GM18517 (cell line): ENCODE data around the gene ADRA2C.

Source experiments
- ATAC-seq: cut with Tn5 transposase; IDR thresholded peaks from one replicate; pipeline ENCODE4 v1.9.1; 2021; ENCODE audit warnings: mild to moderate bottlenecking, moderate library complexity; ENCODE audit not compliant: unreplicated experiment

Gene ADRA2C

DNA sequence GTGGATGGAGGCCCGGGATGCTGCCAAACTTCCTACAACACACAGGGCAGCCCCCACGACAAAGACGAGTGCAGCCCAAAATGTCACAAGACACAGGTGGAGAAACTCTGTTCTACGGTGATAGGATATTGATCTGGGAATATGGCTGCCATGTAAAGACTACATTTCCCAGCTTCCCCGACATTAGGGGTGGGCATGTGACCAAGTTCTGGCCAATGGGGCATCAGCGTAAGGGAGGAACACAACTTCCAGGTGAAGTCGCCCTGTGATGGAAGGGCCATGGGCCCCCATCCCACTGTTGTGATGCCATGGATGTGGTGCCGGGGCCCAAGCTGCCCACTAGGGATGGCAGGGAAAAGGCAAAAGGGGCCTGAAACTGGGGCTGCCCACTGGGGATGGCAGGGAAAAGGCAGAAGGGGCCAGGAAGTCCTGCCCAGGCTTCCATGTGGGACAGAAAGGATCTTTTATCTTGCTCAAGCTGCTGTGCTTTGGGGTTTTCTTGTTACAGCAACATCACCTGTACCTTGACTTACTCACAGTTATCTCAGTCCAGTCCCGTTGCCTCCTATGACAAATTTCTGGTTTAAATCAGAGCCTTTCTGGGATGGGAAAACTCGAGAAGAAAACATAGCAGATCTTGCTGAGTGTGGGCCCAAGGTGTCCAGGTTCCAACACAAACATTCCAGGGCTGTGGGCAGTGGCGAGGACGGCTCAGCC is 9.7 kb upstream of the ADRA2C start:
- ATAC-seq: no peak

DNA sequence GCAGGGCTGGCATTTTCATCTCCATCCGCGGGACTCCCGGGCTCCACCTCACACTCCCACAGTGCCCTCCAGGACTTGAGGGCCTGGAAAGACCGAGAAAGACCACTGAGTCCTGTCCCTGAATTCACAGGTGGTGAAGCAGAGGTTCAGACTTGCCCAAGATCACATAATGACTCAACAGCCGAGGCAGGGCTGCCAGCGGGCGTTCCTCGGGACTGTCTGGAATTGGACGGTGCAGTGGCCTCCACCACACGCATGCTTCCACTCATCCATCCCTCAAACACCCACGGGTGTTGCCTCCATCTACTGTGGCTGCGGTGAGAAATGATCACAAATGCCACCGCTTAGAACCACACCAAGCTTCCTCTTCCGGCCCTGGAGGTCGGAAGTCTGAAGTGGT is 6.9 kb upstream of the ADRA2C start:
- no peak for ATAC-seq

DNA sequence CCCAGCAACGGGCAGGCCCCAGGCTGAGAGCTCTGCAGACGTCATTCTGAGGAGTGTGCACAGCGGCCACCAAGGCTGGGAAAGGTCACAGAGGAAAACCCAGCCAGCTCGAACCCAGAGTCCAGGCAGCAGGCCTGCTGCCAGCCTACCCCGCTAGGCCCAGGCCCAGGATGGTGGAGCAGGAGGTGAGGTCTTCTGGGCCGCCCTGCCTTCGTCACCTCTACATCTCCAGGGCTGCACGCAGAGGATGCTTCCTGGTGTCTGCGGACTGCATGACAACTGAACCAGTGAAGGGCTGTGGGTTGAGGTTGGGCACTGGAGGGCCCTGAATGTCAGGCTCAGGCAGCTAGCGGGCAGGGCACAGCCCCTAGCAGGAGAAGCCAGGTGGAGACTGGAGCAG is 5.8 kb upstream of the ADRA2C start:
- ATAC-seq: no peak

DNA sequence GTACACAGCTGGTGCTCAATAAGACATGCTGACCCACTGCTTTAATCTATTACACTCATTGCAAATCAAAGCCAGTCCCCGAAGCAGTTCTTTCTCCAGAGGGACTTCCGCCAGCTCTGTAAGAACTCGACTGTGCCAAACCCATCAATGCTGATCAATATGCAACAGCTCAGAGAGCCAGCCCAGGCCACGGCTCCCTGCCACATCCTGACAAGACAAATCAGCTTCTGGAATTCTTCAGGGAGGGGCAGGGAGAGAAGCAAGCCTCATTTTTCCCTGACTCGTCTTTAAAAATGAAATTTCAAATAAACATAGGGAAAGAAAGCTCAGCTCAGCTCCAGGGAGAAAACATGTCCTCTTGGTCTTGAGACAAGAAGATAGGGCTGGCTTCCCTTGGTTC is 5.3 kb upstream of the ADRA2C start:
- ATAC-seq: no peak

DNA sequence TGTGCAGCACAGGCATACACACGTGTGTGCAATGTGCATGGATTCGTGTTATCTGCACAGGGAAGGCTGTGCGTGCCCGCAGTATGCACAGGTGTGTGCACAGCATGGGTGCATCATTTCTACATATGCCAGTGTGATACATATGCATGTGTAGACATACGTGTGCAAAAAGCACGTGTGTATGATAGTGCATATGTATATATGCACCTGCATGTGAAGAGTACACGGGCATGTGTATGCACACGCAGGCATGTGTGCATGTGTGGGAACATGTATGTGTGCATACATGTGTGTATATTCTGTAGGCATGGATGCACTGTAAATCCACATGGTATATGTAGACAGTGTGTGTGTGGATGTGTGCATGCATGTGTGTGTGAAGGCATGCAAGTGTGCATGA is 3.9 kb upstream of the ADRA2C start:
- no peak for ATAC-seq

DNA sequence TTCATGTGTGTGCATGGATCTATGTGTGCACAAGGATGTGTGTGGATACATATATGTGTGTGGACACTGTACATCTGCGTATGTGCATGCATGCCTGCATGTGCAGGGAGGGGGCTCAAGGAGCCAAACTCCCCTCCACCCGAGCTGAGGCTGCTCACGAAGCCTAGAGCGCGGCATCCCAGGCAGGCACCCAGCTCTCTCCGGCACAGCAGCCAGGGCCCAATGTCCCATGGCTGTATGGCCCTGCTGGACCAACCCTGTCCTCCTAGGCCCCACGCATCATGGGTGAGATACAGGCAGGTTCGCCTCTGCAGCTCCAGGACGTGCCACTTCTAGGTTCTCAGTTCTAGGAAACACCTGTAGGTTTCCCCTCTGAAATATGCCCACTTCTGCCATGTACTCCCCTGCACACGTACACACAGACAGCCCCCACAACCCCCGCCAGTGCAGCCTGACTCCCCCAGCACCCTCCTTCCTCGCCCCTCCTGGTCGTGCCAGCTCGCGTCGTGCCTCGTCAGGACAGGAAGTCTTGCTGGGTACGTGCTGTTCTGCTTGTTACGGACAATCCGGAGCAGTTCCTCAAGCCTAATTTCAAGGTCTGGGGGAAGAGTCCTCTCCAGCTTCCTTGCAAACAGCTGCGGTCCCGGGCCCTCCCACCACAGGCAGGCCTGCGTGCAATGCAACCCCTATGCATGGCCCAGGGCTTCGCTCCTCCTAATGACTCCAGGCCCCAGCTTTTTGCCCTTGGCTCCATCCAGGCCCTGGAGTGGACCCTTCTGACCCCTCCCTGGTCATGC is 3.2 kb upstream of the ADRA2C start:
- ATAC-seq: no peak

DNA sequence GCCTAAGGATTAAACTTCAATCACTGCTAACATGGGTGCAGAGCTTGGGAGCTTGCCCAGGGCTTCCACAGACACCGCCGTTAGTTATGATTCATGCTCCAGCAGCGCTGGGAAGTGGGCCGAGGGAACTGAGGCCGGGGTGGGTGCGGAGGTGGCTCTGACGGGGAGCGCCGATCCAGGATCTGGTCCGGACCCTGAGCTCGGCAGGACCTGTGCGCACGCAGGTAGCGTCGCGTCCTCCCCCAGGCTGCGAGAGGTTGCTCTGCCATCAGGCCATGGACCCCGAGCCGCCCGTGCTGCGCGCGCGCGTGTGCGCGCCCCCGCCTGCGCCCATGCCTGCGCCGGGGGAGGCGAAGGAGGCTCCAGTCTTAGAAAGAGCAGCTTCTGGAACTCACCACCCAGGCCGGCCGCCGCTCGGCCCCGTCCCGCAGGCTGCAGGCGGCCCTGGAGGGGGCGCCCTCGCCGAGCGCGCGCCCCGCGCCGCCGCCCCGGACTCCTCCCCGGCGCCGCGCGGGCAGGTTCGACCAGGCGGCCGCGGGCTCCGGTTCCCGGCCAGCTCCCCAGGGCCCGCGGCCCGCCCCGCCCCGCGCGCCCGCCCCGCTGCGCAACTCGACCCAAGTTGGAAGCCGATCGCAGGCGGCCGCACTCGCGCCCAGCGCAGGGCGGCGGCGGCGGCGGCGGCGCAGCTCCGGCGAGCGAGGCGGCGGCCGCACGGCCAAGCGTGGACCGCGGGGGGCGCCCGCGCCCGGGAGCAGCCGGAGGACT is 732 bp upstream of the ADRA2C start:
- ATAC-seq: no peak

DNA sequence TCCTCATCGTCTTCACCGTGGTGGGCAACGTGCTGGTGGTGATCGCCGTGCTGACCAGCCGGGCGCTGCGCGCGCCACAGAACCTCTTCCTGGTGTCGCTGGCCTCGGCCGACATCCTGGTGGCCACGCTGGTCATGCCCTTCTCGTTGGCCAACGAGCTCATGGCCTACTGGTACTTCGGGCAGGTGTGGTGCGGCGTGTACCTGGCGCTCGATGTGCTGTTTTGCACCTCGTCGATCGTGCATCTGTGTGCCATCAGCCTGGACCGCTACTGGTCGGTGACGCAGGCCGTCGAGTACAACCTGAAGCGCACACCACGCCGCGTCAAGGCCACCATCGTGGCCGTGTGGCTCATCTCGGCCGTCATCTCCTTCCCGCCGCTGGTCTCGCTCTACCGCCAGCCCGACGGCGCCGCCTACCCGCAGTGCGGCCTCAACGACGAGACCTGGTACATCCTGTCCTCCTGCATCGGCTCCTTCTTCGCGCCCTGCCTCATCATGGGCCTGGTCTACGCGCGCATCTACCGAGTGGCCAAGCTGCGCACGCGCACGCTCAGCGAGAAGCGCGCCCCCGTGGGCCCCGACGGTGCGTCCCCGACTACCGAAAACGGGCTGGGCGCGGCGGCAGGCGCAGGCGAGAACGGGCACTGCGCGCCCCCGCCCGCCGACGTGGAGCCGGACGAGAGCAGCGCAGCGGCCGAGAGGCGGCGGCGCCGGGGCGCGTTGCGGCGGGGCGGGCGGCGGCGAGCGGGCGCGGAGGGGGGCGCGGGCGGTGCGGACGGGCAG is 792 bp downstream of the ADRA2C start:
- no peak for ATAC-seq

DNA sequence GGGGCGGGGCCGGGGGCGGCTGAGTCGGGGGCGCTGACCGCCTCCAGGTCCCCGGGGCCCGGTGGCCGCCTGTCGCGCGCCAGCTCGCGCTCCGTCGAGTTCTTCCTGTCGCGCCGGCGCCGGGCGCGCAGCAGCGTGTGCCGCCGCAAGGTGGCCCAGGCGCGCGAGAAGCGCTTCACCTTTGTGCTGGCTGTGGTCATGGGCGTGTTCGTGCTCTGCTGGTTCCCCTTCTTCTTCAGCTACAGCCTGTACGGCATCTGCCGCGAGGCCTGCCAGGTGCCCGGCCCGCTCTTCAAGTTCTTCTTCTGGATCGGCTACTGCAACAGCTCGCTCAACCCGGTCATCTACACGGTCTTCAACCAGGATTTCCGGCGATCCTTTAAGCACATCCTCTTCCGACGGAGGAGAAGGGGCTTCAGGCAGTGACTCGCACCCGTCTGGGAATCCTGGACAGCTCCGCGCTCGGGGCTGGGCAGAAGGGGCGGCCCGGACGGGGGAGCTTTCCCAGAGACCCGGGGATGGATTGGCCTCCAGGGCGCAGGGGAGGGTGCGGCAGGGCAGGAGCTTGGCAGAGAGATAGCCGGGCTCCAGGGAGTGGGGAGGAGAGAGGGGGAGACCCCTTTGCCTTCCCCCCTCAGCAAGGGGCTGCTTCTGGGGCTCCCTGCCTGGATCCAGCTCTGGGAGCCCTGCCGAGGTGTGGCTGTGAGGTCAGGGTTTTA is 1.5 kb downstream of the ADRA2C start:
- ATAC-seq: no peak

DNA sequence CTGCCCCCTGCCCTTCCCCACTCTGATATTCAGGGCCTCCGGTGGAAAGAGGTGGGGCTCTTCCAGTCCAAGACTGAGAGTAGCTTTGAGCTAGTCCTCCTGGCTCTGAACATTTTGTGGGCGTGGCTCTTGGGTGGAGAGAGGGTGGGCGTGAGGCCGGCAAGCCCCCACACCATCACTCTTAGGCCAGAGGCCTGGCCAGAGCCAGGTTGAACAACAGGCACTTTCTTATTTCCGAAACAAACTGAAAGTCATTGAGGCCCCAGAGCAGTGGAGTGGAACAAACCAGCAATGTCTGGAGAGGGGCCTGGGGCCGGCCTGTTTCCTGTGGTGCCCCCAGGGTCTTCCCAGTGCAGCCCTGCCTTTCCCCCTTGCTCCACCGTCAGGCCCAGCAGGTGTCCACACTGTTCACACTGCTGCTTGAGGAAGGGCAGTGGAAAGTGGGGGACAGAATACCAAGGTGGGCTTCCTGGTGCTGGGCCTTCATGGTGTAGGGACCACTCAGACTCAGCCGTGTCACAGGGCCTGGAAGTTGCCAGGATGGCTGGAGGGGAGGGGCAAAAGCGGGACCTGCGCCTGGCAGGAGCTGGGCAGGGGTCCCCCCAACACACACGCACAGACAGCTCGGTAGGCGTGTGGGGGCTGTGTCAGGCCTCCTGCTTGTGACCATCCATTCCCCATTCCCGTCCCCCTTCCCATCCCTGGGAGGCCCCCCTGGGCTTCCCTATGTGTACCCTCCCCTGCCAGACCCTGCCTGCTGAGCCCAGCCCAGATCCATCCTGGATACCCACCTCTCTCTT is 2.9 kb downstream of the ADRA2C start:
- ATAC-seq: no peak

DNA sequence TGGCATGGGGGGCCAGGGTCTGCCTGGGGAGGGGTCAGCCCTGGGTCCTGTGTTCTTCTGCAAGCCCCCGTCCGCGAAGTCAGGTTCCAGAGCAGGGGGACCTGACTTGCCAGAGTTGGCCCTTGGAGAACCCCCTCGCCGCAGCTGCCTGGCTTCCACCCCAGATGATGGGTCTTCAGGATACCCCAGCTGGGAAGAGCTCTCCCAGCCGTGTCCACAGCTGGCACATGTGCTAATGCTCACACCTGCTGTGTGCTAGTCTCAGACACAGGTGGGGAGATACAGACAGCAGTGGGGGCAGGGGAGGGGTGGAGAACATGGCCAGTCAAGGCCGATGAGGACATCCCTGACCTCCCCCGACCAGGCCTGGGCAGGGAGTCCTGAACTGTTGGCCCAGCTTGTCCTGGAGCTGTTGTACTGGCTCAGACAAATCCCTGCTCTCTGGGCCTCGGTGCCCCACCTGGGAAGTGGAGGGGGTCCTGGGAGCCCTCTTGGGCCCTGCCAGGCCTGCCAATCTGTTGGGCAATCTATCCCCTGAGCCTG is 3.5 kb downstream of the ADRA2C start:
- ATAC-seq: no peak

DNA sequence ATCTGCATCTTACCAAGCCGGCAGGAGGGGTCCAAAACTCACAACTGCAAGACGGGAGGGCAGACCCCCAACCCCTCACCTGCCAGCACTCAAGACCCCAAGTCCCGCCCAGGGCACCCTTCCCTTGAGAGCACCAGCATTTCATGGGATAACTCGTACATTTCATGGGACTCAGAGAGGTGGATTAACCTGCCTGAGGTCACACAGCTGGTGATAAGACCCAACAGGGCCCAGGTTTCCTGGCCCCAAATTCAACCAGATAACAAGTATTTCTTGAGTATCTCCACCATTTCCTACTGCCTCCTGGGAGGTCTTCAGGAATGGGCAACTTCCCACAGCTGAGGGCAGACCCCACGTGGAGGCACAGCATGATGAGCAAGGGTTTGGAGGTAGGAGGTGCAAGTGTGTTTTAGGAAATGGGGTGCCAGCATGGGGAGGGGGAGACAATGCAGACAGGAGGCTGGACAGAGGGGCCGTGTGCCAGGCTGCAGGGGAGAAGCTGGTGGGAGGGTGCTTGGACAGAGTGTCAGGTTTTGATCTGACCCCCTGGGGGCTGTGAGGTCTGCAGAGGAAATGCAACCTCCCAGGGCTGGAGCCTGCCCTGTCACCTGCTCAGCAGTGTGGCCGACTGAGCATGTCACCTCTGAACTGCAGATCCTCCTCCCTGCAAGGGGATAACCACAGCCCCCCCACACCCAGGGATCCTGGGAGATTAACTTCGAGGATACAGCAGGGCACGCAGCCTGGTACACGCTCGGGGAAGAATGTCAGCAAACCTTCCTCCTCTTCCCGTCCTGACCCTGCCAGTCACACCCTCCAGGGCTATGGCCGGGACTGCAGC is 4.4 kb downstream of the ADRA2C start:
- no peak for ATAC-seq

DNA sequence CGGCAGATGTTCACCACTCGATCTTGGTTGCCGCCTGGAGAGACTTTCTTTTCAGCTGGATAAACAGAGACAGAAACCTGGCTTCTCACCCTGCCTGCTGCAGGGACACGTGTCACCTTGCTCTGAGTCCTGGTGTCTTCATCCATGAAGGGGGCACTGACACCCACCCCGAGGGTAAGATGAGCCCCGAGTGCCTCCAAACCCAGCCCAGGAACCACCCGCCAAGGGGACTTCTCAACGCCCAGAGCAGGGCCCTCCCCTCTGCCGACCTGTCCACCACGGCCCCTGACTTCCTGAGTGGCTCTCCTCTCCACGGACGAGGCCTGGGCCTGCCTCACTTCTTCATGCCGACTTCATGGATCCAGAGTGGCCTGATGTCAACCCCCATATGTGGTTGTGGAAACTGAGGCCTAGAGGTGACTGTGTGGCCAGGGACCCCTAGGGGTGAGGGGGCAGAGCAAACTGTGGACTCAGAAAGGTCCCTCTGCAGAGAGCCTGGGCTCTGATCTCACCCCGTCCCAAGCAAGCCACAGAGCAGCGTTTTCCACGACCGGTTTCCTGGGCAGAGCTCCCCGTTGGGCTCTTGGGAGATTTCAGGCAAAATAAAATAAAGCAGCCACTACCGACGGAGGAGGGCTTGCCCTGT is 5.1 kb downstream of the ADRA2C start:
- ATAC-seq: no peak

DNA sequence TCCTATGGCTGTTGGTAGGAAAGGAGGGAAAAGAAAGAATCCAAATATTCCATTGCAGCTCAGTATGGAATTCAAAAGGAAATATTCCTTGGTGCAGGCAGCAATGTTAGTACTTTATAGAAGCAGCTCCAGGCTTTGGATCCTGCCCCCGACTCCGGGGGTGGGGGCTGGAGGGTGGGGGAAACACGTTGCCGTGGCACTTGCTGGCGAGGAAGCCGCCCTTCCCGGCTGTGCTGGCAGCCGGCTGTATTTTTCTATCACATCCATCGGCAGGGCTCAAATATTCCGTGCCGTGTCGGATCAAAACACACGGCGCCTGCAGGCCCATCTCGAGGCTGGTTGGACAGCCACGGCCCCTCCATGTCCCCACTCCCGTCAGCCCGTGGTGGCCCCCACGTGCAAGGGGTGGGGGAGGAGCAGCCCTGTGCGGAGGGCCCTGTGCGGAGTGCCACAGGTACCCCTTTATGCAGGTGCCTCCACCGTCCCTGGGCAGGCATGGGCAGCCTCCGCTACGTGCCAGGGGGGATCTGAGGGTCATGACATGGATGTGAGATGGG is 5.8 kb downstream of the ADRA2C start:
- no peak for ATAC-seq

DNA sequence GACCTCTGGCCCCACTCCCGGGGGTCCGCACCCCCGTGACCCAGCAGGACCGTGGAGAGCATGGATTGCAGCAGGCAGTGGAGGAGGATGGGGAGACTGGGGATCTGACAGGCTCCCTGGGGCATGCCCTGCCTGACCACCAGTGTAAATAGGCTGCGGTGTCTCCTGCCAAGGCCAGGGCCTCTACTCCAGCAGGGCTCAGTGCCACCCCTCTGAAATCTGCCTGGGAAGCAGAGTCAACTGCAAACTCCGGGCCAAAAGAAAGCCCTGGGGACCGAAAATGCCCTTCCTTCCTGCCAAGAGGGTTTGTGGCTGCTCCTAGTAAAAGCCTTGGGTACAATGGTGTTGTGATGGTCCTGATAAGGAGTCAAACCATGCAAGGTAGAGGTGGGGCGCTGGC is 6.4 kb downstream of the ADRA2C start:
- ATAC-seq: no peak

DNA sequence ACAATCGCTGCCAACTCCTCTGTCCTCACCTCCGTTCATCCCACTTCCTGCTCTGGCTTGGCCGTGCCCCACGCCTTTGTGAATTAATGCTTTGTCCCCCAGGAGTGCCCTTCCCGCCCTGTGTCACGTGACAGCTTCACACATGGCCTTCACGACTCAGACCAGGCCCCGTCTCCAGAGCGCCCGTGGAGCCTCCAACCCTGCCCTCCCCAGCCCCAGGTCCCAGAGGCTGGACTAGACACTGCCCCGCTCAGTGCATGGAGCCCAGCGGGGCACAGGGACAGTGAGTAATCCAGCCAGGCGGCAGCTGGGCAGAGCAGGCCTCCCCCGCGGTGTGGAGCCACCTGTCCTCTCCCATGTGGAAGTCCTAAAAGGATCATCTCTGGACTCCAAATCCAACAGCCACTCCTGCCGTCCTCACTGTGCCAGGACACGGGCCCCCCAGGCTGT is 7.4 kb downstream of the ADRA2C start:
- no peak for ATAC-seq

DNA sequence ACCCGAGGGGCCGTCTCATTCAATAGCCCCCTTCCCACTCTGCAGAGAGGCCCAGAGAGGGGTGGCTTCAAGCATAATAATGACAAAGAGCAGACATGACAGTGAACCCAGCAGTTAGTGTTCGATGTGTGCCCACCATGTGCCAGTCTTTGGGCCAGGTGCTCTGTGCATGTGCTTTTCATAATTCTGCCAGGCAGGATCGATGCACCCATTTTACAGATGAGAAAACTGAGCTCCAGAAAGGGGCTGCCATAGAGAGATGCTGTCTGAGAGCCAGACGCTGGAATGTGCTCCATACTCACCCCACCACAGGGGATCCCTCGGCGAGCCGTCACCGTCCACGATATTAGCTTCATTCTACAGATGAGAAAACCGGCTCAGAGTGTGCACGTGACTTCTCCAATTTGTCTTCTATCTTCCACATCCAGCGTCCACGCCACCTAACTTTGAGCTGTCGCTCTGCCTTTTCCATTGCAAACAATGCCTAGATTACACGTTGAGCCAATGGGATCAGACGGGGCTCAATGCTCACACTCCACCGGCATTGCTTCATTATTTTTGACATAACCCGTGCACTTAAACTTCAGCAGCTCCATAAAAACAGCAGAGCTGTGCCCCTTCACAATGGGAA is 8.2 kb downstream of the ADRA2C start:
- ATAC-seq: no peak
